GM06990 (cell line): Measurements from ENCODE around the gene STX7.

Experiments
- DNase-seq: peaks from one replicate; pipeline ENCODE4 v3.0.0-alpha.2; 2011; ENCODE audit not compliant: insufficient read length; ENCODE audit errors: extremely low read depth
- H3K27me3 ChIP-seq: replicated peaks from 2 replicates; pipeline ENCODE4 v1.6.0; 2011; ENCODE audit warnings: low read length; ENCODE audit not compliant: control insufficient read depth, insufficient read depth
- H3K36me3 ChIP-seq: 2 replicates; pipeline ENCODE4 v1.5.1; 2011; ENCODE audit warnings: low read length; ENCODE audit not compliant: control insufficient read depth, insufficient read depth
- H3K4me3 ChIP-seq: replicated peaks from 2 replicates; pipeline ENCODE4 v1.5.1; 2011; ENCODE audit warnings: low read depth, mild to moderate bottlenecking, control low read depth, low read length
- TF ChIP-seq, protein P1 (sequence below): IDR thresholded peaks from 2 replicates; pipeline ENCODE4 v1.5.1; 2011; ENCODE audit warnings: low read length, control low read depth, mild to moderate bottlenecking, inconsistent platforms; ENCODE audit not compliant: insufficient read depth, poor library complexity, severe bottlenecking

Gene STX7

DNA sequence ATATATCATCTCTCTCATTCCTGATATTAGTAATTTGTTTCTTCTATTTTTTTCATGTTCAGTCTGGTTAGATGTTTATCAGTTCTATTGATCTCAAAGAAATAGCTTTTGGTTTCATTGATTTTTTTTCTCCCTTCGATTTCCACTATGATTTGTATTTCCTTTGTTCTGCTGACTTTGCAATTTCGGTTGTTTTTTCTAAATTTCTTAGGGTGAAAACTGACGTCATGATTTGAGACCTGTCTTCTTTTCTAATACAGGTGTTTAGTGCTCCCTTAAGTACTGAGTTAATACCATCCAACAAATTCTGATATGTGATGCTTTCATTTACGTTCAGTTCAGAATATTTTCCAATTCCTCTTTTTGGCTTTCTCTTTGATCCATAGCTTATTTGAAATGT lies 25.2 kb downstream of the STX7 start:
- Histone ChIP-seq H3K4me3 (no peak overlapping the region), H3K27me3 (no peaks in the 10 kb centered on the region), H3K36me3 (no peaks in the 10 kb centered on the region; the same call in 1 of the 2 replicates)
- no peak for DNase-seq
- TF ChIP-seq, protein P1, sequence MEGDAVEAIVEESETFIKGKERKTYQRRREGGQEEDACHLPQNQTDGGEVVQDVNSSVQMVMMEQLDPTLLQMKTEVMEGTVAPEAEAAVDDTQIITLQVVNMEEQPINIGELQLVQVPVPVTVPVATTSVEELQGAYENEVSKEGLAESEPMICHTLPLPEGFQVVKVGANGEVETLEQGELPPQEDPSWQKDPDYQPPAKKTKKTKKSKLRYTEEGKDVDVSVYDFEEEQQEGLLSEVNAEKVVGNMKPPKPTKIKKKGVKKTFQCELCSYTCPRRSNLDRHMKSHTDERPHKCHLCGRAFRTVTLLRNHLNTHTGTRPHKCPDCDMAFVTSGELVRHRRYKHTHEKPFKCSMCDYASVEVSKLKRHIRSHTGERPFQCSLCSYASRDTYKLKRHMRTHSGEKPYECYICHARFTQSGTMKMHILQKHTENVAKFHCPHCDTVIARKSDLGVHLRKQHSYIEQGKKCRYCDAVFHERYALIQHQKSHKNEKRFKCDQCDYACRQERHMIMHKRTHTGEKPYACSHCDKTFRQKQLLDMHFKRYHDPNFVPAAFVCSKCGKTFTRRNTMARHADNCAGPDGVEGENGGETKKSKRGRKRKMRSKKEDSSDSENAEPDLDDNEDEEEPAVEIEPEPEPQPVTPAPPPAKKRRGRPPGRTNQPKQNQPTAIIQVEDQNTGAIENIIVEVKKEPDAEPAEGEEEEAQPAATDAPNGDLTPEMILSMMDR: no peak

- Histone ChIP-seq H3K4me3 (no peak overlapping the region), H3K27me3 (no peaks in the 10 kb centered on the region), H3K36me3 (peaks cover 1% of the 10 kb centered on the region)
- TF ChIP-seq, protein P1: no peak
- DNase-seq: no peak
Observed at GRCh38 chr6:132484680-132485018, 28.3 kb downstream of the STX7 start.

DNA sequence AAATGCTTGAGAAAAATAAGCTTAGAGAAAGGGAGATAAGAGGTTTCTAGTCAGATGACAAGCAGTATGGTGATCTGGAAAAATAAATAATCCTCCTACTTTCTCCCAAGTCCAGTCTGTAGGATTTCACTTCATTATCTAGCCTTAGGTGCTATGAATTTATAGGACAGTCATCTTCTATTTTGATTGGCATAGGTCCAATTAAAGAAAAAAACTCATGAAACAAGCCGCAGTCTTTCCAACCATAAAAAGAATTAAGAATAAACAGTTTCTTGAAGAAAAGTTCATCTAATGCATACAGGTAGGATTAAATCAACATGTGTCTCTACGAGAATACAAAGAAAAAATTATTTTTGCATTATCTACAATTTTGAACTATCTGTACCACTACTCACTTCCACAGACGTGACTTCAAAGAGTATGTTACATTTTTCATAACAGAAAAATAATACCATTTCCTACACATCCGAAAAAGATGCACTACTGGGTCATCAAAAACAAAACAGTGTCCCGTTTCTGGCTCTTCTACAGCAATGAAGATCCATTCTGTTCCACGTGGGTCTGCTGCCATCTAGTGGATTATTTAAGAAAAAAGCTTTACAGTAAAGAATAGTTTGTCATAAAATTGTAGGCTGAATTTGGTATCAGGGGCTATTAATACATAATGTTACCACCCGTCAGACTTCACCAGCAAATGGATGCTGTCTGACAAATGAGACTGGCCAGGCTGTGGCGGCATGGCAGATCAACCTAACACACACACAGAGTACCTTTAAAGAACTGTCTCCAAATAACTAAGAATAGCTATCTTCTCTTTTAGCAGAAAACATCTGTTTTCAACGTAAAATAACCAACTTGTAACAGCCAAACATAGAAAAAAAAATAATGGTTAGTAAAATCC lies 28.9 kb downstream of the STX7 start:
- no peak for DNase-seq
- TF ChIP-seq, protein P1: peak; percentile 47
- Histone ChIP-seq H3K27me3 (no peaks in the 10 kb centered on the region), H3K36me3 (peaks cover 1% of the 10 kb centered on the region), H3K4me3 (no peak overlapping the region)

GRCh38 chr6:132482581-132482980 lies 30.3 kb downstream of the STX7 start:
- peaks cover 1% of the 10 kb centered on the region for H3K36me3 ChIP-seq
- TF ChIP-seq, protein P1: no peak

DNA sequence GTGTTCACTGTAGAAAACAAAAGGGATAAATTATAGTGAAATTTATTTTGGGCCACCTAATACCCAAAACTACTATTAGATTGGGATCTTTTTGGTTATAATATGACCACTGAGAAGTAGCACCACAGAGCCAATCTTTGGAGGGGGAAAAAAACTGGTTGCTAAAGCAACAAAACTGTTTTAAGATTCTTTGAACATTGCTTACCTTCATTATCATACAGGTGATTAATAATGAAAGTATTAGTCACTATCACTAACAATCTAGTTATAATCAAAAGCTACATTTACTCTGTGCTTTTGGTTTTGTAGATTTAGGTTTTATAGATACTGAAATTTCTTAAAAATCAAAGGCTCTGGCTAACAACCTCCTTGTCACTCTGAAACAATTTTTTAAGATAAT lies 31.7 kb downstream of the STX7 start:
- H3K36me3 ChIP-seq: peaks cover 1% of the 10 kb centered on the region

More at GRCh38 chr6:132482581-132482980, 30.3 kb downstream of the STX7 start:
- Histone ChIP-seq H3K27me3 (no peaks in the 10 kb centered on the region), H3K4me3 (no peak overlapping the region)
- DNase-seq: no peak

More for the DNA sequence above, 31.7 kb downstream of the STX7 start:
- no peaks in the 10 kb centered on the region for H3K27me3 ChIP-seq
- DNase-seq: no peak
- TF ChIP-seq, protein P1: no peak
- no peak overlapping the region for H3K4me3 ChIP-seq
